Head of caudate nucleus (tissue), 42 donors: ENCODE results near the gene TIGD4.
"Not testable (repeated sequence)": the region's sequence is repeated elsewhere in the genome, so short reads cannot be mapped to it uniquely, and the experiment has no call there.

Experiments
- DNase-seq, 42 donors: peaks; one replicate each; pipeline versions ENCODE4 v3.0.0 to v3.0.0-alpha.2; 2020 to 2021; ENCODE audit warnings: mixed read lengths in 7 of 42
- intact Hi-C: fragments of 100-400 bp; cut with DNase I; formaldehyde crosslinking; loops from one replicate; pipeline ENCODE4 v1.15.0; 2022

TIGD4 gene

GRCh38 chr4:152785639-152786615 lies 6.4 kb upstream of the TIGD4 start:
- DNase-seq, result no peak
- intact Hi-C loops, result no loop called here

- intact Hi-C loops, result no loop called here
- DNase-seq, result peak in 1 of 42 donors; percentile 43
Measured at GRCh38 chr4:152784490-152785350, 5.2 kb upstream of the TIGD4 start.

GRCh38 chr4:152780267-152780778 lies 793 bp upstream of the TIGD4 start:
- DNase-seq, result peak in 16 of 42 donors; percentile 5 to 84 (median 22)
- intact Hi-C loops, result no loop called here

GRCh38 chr4:152778656-152779512 lies 646 bp downstream of the TIGD4 start:
- DNase-seq, result peak in 41 of 42 donors; percentile 17 to 75 (median 47)
- intact Hi-C loops, result no loop called here

GRCh38 chr4:152777488-152777887 lies 2.0 kb downstream of the TIGD4 start:
- DNase-seq, result no peak
- intact Hi-C loops, result no loop called here

GRCh38 chr4:152776352-152776751 lies 3.2 kb downstream of the TIGD4 start:
- intact Hi-C loops, result no loop called here
- DNase-seq, result no peak

- intact Hi-C loops, result no loop called here
- DNase-seq, result no peak
Measured at GRCh38 chr4:152773953-152774352, 5.6 kb downstream of the TIGD4 start.

GRCh38 chr4:152773339-152773738 lies 6.2 kb downstream of the TIGD4 start:
- no peak for DNase-seq
- intact Hi-C loops, result no loop called here

- no peak for DNase-seq
- intact Hi-C loops, result no loop called here
Measured at GRCh38 chr4:152771741-152772533, 7.6 kb downstream of the TIGD4 start.

- intact Hi-C loops, DNase-seq: not testable (repeated sequence)
Measured at GRCh38 chr4:152765069-152765737, 14.3 kb downstream of the TIGD4 start.

- DNase-seq, result no peak
- intact Hi-C loops, result no loop called here
Measured at GRCh38 chr4:152763796-152764195, 15.7 kb downstream of the TIGD4 start.

GRCh38 chr4:152748619-152749018 lies 30.9 kb downstream of the TIGD4 start:
- no peak for DNase-seq
- intact Hi-C loops, result no loop called here

GRCh38 chr4:152747444-152747843 lies 32.1 kb downstream of the TIGD4 start:
- DNase-seq, result no peak
- intact Hi-C loops, result no loop called here

- DNase-seq, result no peak
- intact Hi-C loops, result no loop called here
Measured at GRCh38 chr4:152738827-152739226, 40.7 kb downstream of the TIGD4 start.

GRCh38 chr4:152735906-152736305 lies 43.6 kb downstream of the TIGD4 start:
- no peak for DNase-seq
- intact Hi-C loops, result no loop called here

- DNase-seq, result no peak
- intact Hi-C loops, result no loop called here
Measured at GRCh38 chr4:152735396-152735859, 44.1 kb downstream of the TIGD4 start.

- DNase-seq, result no peak
- intact Hi-C loops, result no loop called here
Measured at GRCh38 chr4:152734699-152735050, 44.9 kb downstream of the TIGD4 start.
